ENCODE results near the gene FAIM2. TPM values are rescaled to one million over a fixed set of nuclear protein-coding genes. Genes with fewer than 3 reads are reported as not detected.

Gene FAIM2
- total and polyA plus RNA-seq, 2 experiments from 2014 or later = 0.61 to 2.0 TPM

- H3K9me3 Mint-ChIP-seq = no peaks in the 10 kb centered on the region
- Histone ChIP-seq H3F3A (replicated peaks; ENCODE audit: low read depth) (no peaks in the 10 kb centered on the region), H3K9me2 (ENCODE audit: insufficient read depth) (no peaks in the 10 kb centered on the region), H2AFZ (no peak overlapping the region), H3K27me3 (ENCODE audit: insufficient read depth) (peaks cover 19% of the 10 kb centered on the region), H4K20me1 (replicated peaks; ENCODE audit: insufficient read depth) (no peaks in the 10 kb centered on the region), H3K27ac (ENCODE audit: low read depth) (no peak overlapping the region), H3K4me2 (no peak overlapping the region), H3K4me3 (no peak overlapping the region), H3K79me2 (replicated peaks; ENCODE audit: insufficient read depth) (no peaks in the 10 kb centered on the region), H3K36me3 (ENCODE audit: insufficient read depth) (no peaks in the 10 kb centered on the region), H3K4me1 (ENCODE audit: insufficient read depth) (no peaks in the 10 kb centered on the region)
- no peak for TF ChIP-seq REST (IDR thresholded peaks at IDR 0.05; ENCODE audit: unreplicated experiment)
- no peak for TF ChIP-seq ZNF114 (CRISPR knock-in tag; IDR thresholded peaks at IDR 0.05)
- no peak for TF ChIP-seq CTCF (conservative IDR thresholded peaks at IDR 0.05; ENCODE audit: low read depth in 2 of 2)
- TF ChIP-seq, protein P1, sequence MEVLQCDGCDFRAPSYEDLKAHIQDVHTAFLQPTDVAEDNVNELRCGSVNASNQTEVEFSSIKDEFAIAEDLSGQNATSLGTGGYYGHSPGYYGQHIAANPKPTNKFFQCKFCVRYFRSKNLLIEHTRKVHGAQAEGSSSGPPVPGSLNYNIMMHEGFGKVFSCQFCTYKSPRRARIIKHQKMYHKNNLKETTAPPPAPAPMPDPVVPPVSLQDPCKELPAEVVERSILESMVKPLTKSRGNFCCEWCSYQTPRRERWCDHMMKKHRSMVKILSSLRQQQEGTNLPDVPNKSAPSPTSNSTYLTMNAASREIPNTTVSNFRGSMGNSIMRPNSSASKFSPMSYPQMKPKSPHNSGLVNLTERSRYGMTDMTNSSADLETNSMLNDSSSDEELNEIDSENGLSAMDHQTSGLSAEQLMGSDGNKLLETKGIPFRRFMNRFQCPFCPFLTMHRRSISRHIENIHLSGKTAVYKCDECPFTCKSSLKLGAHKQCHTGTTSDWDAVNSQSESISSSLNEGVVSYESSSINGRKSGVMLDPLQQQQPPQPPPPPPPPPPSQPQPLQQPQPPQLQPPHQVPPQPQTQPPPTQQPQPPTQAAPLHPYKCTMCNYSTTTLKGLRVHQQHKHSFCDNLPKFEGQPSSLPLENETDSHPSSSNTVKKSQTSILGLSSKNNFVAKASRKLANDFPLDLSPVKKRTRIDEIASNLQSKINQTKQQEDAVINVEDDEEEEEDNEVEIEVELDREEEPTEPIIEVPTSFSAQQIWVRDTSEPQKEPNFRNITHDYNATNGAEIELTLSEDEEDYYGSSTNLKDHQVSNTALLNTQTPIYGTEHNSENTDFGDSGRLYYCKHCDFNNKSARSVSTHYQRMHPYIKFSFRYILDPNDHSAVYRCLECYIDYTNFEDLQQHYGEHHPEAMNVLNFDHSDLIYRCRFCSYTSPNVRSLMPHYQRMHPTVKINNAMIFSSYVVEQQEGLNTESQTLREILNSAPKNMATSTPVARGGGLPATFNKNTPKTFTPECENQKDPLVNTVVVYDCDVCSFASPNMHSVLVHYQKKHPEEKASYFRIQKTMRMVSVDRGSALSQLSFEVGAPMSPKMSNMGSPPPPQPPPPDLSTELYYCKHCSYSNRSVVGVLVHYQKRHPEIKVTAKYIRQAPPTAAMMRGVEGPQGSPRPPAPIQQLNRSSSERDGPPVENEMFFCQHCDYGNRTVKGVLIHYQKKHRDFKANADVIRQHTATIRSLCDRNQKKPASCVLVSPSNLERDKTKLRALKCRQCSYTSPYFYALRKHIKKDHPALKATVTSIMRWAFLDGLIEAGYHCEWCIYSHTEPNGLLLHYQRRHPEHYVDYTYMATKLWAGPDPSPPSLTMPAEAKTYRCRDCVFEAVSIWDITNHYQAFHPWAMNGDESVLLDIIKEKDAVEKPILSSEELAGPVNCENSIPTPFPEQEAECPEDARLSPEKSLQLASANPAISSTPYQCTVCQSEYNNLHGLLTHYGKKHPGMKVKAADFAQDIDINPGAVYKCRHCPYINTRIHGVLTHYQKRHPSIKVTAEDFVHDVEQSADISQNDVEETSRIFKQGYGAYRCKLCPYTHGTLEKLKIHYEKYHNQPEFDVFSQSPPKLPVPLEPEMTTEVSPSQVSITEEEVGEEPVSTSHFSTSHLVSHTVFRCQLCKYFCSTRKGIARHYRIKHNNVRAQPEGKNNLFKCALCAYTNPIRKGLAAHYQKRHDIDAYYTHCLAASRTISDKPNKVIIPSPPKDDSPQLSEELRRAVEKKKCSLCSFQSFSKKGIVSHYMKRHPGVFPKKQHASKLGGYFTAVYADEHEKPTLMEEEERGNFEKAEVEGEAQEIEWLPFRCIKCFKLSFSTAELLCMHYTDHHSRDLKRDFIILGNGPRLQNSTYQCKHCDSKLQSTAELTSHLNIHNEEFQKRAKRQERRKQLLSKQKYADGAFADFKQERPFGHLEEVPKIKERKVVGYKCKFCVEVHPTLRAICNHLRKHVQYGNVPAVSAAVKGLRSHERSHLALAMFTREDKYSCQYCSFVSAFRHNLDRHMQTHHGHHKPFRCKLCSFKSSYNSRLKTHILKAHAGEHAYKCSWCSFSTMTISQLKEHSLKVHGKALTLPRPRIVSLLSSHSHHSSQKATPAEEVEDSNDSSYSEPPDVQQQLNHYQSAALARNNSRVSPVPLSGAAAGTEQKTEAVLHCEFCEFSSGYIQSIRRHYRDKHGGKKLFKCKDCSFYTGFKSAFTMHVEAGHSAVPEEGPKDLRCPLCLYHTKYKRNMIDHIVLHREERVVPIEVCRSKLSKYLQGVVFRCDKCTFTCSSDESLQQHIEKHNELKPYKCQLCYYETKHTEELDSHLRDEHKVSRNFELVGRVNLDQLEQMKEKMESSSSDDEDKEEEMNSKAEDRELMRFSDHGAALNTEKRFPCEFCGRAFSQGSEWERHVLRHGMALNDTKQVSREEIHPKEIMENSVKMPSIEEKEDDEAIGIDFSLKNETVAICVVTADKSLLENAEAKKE (CRISPR knock-in tag; IDR thresholded peaks at IDR 0.05) = no peak
- TF ChIP-seq ZNF331 (CRISPR knock-in tag; IDR thresholded peaks at IDR 0.05; ENCODE audit: low read depth) = no peak
- no peak for TF ChIP-seq POLR2AphosphoS5 (IDR thresholded peaks at IDR 0.05; ENCODE audit: low read depth)
- no peak for TF ChIP-seq EZH2phosphoT487 (IDR thresholded peaks at IDR 0.05; ENCODE audit: unreplicated experiment)
- TF ChIP-seq NANOG (IDR thresholded peaks at IDR 0.05; ENCODE audit: borderline replicate concordance) = no peak
- TF ChIP-seq STAT1 (IDR thresholded peaks at IDR 0.05; ENCODE audit: unreplicated experiment) = no peak
- peaks cover 18% of the 10 kb centered on the region for H3K27me3 Mint-ChIP-seq (ENCODE audit: insufficient read depth, low read depth, poor library complexity)
- ATAC-seq (no peak), DNase-seq (ENCODE audit: low spot score) (no peak)
- H3K36me3 Mint-ChIP-seq (ENCODE audit: low read depth) = no peaks in the 10 kb centered on the region
- H3K4me1 Mint-ChIP-seq = peaks cover 18% of the 10 kb centered on the region
- no peak overlapping the region for H3K27ac Mint-ChIP-seq
- no peak overlapping the region for H3K4me3 Mint-ChIP-seq
These were observed 3.3 kb downstream of the FAIM2 start for GRCh38 chr12:49900371-49900770.

Measured in GM23338 (cell line).